CD4-positive, alpha-beta T cell treated with Interleukin-1 beta for 1 hour (primary cell): ENCODE measurements around the gene GUCY2C.

Experiments used
- DNase-seq, 2 donors: peaks; one replicate each; pipeline ENCODE4 v3.0.0-alpha.2; 2020 to 2022

Gene GUCY2C

GRCh38 chr12:14564336-14564959, 132.0 kb downstream of the GUCY2C start:
- no peak for DNase-seq

GRCh38 chr12:14563046-14563445, 133.4 kb downstream of the GUCY2C start:
- DNase-seq: no peak
